K562 (cell line): ENCODE measurements around the gene CFAP69. TPM values are rescaled to one million over a fixed set of nuclear protein-coding genes. Genes with fewer than 3 reads are reported as not detected.
A peak's percentile ranks its signal among the peaks of the same experiment; 100 is the strongest.

Experiments
- ATAC-seq: fragments of 200-7000 bp; cut with Tn5 transposase; 3 replicates; pipeline ENCODE4 v1.9.1; 2020; ENCODE audit warnings: moderate library complexity
- BruUV-seq: library from RNA; stranded (reverse); fragments of 400-500 nt; replicated peaks from 2 replicates; lab custom pipeline; 2021; lab: Mats Ljungman, UMichigan
- CTCF ChIA-PET: fragments of 300-600 bp; formaldehyde crosslinking; extraction: SDS; loops from one replicate; lab custom pipeline; 2021; ENCODE audit warnings: low intra/inter-chr PET ratio; lab: Yijun Ruan, JAX
- POLR2A ChIA-PET: fragments of 300-600, 350-650 bp; sonication (Branson Sonifier 250); formaldehyde crosslinking; extraction: SDS; loops from one replicate; lab custom pipeline; 2021; ENCODE audit warnings: antibody characterized with exemption, inconsistent platforms; lab: Yijun Ruan, JAX
- DNase-seq, 4 experiments: peaks; one replicate each; pipeline versions ENCODE4 v3.0.0 to v3.0.0-alpha.2; 2011 to 2018; ENCODE audit warnings: low spot score in 3 of 4, mixed read lengths in 3 of 4; ENCODE audit errors: extremely low read depth in 1 of 4
- FAIRE-seq: peaks from 2 replicates; lab custom pipeline; 2011; peaks lifted over from hg19 to GRCh38; lab: Jason Lieb, UNC
- H2AFZ ChIP-seq: 2 replicates; pipeline ENCODE4 v1.6.0; 2011; ENCODE audit warnings: low read depth, low read length, control low read depth, inconsistent platforms
- H3K27ac ChIP-seq: fragments of 200-600 bp; 3 replicates; pipeline ENCODE4 v1.8.0; 2011; ENCODE audit warnings: low read depth, mild to moderate bottlenecking, control low read depth, inconsistent platforms, low read length, moderate library complexity, mixed read lengths; ENCODE audit errors: extremely low read depth
- H3K27me3 ChIP-seq, 2 experiments: fragments of 300-600 bp in 1 of 2; 2 replicates in 1 of 2; 3 replicates in 1 of 2; pipeline versions ENCODE4 v1.6.0 to v1.8.0; 2011; ENCODE audit warnings: inconsistent platforms in 2 of 2, low read length in 2 of 2, mild to moderate bottlenecking in 1 of 2, mixed read lengths in 1 of 2, moderate library complexity in 1 of 2; ENCODE audit not compliant: control insufficient read depth in 2 of 2, insufficient read depth in 2 of 2
- H3K36me3 ChIP-seq: fragments of 300-600 bp; 3 replicates; pipeline ENCODE4 v1.8.0; 2011; ENCODE audit warnings: mild to moderate bottlenecking, low read length, inconsistent platforms; ENCODE audit not compliant: control insufficient read depth, insufficient read depth
- H3K4me1 ChIP-seq, 2 experiments: fragments of 200-600 bp in 1 of 2; replicated peaks in 1 of 2; 2 replicates in 1 of 2; 3 replicates in 1 of 2; pipeline versions ENCODE4 v1.5.1 to v1.8.0; 2011; ENCODE audit warnings: inconsistent platforms in 2 of 2, low read length in 2 of 2, mild to moderate bottlenecking in 1 of 2, mixed read lengths in 1 of 2, moderate library complexity in 1 of 2; ENCODE audit not compliant: control insufficient read depth in 2 of 2, insufficient read depth in 2 of 2
- H3K4me2 ChIP-seq: 2 replicates; pipeline ENCODE4 v1.6.1; 2011; ENCODE audit warnings: low read length, control low read depth, inconsistent platforms, mixed read lengths; ENCODE audit not compliant: insufficient read depth
- H3K4me3 ChIP-seq: fragments of 200-600 bp; sonication (generic), shearing (Covaris generic); 2 replicates; pipeline ENCODE4 v1.5.1; 2016; ENCODE audit warnings: control low read depth, inconsistent platforms
- H3K79me2 ChIP-seq: fragments of 200-600 bp; 3 replicates; pipeline ENCODE4 v1.8.0; 2011; ENCODE audit warnings: low read length, inconsistent platforms; ENCODE audit not compliant: control insufficient read depth, insufficient read depth
- H3K9ac ChIP-seq, 2 experiments: 2 replicates each; pipeline versions ENCODE4 v1.6.0 to v1.6.1; 2011; ENCODE audit warnings: low read depth in 2 of 2, low read length in 2 of 2, control low read depth in 1 of 2, inconsistent platforms in 1 of 2, mild to moderate bottlenecking in 1 of 2, mixed read lengths in 1 of 2; ENCODE audit not compliant: insufficient read depth in 1 of 2
- H3K9me1 ChIP-seq: one replicate; pipeline ENCODE4 v1.6.0; 2011; ENCODE audit warnings: inconsistent platforms, mild to moderate bottlenecking, low read length, moderate library complexity; ENCODE audit not compliant: control insufficient read depth, insufficient read depth
- H3K9me3 ChIP-seq: replicated peaks from 2 replicates; pipeline ENCODE4 v1.5.1; 2011; ENCODE audit warnings: low read depth, low read length, inconsistent platforms; ENCODE audit not compliant: control insufficient read depth, insufficient read depth
- H4K20me1 ChIP-seq: replicated peaks from 2 replicates; pipeline ENCODE4 v1.6.1; 2011; ENCODE audit warnings: low read length, inconsistent platforms, mixed read lengths; ENCODE audit not compliant: control insufficient read depth, insufficient read depth
- HNRNPK ChIP-seq: fragments of 200-400 bp; formaldehyde crosslinking; IDR thresholded peaks from one replicate; pipeline ENCODE4 v1.6.1; 2018; ENCODE audit warnings: mild to moderate bottlenecking, low read depth, low read length; ENCODE audit not compliant: poor library complexity, severe bottlenecking
- PCBP1 ChIP-seq: fragments of 200-400 bp; formaldehyde crosslinking; IDR thresholded peaks from 2 replicates; pipeline ENCODE4 v1.6.1; 2018; ENCODE audit warnings: mild to moderate bottlenecking, low read depth, low read length; ENCODE audit not compliant: poor library complexity, severe bottlenecking
- PCBP2 ChIP-seq: fragments of 200-400 bp; formaldehyde crosslinking; IDR thresholded peaks from 2 replicates; pipeline ENCODE4 v1.6.1; 2018; ENCODE audit warnings: low read length, low read depth, mild to moderate bottlenecking, moderate library complexity; ENCODE audit not compliant: poor library complexity, severe bottlenecking
- WGBS: fragments of 100-300 bp; shearing (Covaris generic); methylation state at CpG from one replicate; pipeline ENCODE4 v1.1.6; 2016; ENCODE audit warnings: low coverage, mixed read lengths; ENCODE audit not compliant: insufficient coverage; ENCODE audit errors: missing lambda C conversion rate; 5-methylcytosine and 5-hydroxymethylcytosine counted together
- in situ Hi-C: fragments of 300-500 bp; cut with MboI; formaldehyde crosslinking; loops from 4 replicates; pipeline ENCODE4 v1.15.0; 2018; ENCODE audit warnings: inconsistent platforms, mixed read lengths
- intact Hi-C: fragments of 100-400 bp; cut with micrococcal nuclease; formaldehyde crosslinking; loops from 2 replicates; pipeline ENCODE4 v1.14.2; 2022
- polyA plus RNA-seq, 8 experiments: library from polyadenylated mRNA; depleted of rRNA in 4 of 8; stranded (reverse) in 5 of 8; unstranded in 3 of 8; fragments of >200 nt; fragmentation: Nextera tagmentation in 2 of 8; fragmentation: Illumina TruSeq in 1 of 8; extraction: Ambion mirVana in 2 of 8; extraction: Trizol in 1 of 8; gene quantifications; 2 replicates each; pipeline versions ENCODE4 v1.2.1 to v1.2.3, GENCODE V29; 2011 to 2014; ENCODE audit warnings: inconsistent platforms in 1 of 8, missing spikeins in 1 of 8
- total RNA-seq, 7 experiments: library from RNA; depleted of rRNA in 6 of 7; stranded (reverse); fragments of >200 nt in 6 of 7; fragmentation: Illumina TruSeq in 2 of 7; extraction: Trizol in 2 of 7; gene quantifications; 2 replicates each; pipeline versions ENCODE4 v1.2.1 to v1.2.3, GENCODE V29; 2011 to 2021; ENCODE audit warnings: low replicate concordance in 1 of 7
- TF ChIP-seq, protein P1 (sequence below): IDR thresholded peaks from 2 replicates; pipeline ENCODE4 v1.6.1; 2012; ENCODE audit warnings: low read depth, low read length, improper control_type of control experiment, borderline replicate concordance

The CFAP69 gene
- total and polyA plus RNA-seq, 9 of the 15 experiments (the other 6 are each of a cell fraction or from before 2014, with no cell fraction given) = 0.24 to 5.1 (median 1.7) TPM

DNA sequence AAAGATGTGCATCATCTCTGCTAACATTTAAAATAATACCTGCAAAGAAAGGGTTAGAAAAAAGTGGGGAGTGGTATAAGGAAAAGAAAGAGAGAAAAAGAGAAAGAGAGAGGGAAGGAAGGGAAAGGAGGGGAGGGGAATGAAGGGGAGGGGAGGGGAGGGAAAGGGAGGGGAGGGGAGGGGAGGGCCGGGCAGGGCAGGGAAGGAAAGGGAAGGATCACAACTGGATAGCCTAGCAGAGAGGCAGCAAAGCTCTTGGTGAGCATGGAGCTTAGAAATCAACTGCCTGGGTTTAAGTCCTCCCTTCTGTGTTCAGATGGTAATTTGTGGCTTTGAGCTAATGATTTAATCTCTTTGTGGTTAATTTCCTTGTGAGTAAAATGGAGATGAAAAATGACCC lies 81.5 kb downstream of the CFAP69 start:
- no peaks in the 10 kb centered on the region for H3K9me1 ChIP-seq

More for the DNA sequence above, 81.5 kb downstream of the CFAP69 start:
- Histone ChIP-seq H3K4me3 (no peak overlapping the region), H4K20me1 (no peaks in the 10 kb centered on the region), H3K4me2 (no peak overlapping the region), H3K79me2 (no peaks in the 10 kb centered on the region), H3K9me3 (no peaks in the 10 kb centered on the region), H3K36me3 (no peaks in the 10 kb centered on the region), H3K9ac (no peak overlapping the region), H3K27me3 (peaks cover 5 to 18% of the 10 kb centered on the region in 2 experiments; a peak in 4 of 5 replicates), H3K4me1 (no peaks in the 10 kb centered on the region), H3K27ac (no peak overlapping the region), H2AFZ (no peak overlapping the region)
- in situ Hi-C loops (no loop called here), intact Hi-C loops (no loop called here)
- CTCF ChIA-PET = no interaction called here
- DNase-seq (no peak), FAIRE-seq (no peak), ATAC-seq (no peak)
- TF ChIP-seq PCBP2 = peak; percentile 89
- TF ChIP-seq, protein P1, sequence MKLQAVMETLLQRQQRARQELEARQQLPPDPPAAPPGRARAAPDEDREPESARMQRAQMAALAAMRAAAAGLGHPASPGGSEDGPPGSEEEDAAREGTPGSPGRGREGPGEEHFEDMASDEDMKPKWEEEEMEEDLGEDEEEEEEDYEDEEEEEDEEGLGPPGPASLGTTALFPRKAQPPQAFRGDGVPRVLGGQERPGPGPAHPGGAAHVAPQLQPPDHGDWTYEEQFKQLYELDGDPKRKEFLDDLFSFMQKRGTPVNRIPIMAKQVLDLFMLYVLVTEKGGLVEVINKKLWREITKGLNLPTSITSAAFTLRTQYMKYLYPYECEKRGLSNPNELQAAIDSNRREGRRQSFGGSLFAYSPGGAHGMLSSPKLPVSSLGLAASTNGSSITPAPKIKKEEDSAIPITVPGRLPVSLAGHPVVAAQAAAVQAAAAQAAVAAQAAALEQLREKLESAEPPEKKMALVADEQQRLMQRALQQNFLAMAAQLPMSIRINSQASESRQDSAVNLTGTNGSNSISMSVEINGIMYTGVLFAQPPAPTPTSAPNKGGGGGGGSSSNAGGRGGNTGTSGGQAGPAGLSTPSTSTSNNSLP = no peak
- TF ChIP-seq HNRNPK = peak; percentile 87
- peak; percentile 87 for TF ChIP-seq PCBP1
- no TSS peak for BruUV-seq
- POLR2A ChIA-PET = interaction anchor here (0.6 kb wide), 1 partner anchor 967 kb away, joined by 3 read pairs; no protein-coding TSS in a partner anchor
- WGBS = no CpG with 5 or more reads among the region's 1 CpG
